ENCODE measurements around the gene TEKT2.

- TF ChIP-seq CTCF (IDR thresholded peaks at IDR 0.05; ENCODE audit: low read depth, low read length) (no peak), EZH2phosphoT487 (IDR thresholded peaks at IDR 0.05; ENCODE audit: low read depth) (no peak)
Observed at GRCh38 chr1:36135330-36135667, 51.4 kb downstream of the TEKT2 start.

All from OCI-LY3 (cell line).